Esophagus muscularis mucosa (tissue), 4 donors: ENCODE results near the gene BRMS1L. TPM values are rescaled to one million over a fixed set of nuclear protein-coding genes. Genes with fewer than 3 reads are reported as not detected.

Experiments
- DNase-seq: peaks from one replicate; pipeline ENCODE4 v3.0.0-alpha.2; 2017; ENCODE audit errors: extremely low spot score
- H3K27ac ChIP-seq, 4 donors: fragments of 200-600 bp; sonication (generic); replicated peaks in 1 of 4; 1 replicate in 3 of 4; 2 replicates in 1 of 4; pipeline ENCODE4 v1.5.1; 2016 to 2019; ENCODE audit warnings: mild to moderate bottlenecking in 1 of 4
- H3K27me3 ChIP-seq, 4 donors: fragments of 200-600 bp; sonication (generic); one replicate each; pipeline versions ENCODE4 v1.5.1 to v1.6.0; 2016 to 2019
- H3K36me3 ChIP-seq, 4 donors: fragments of 200-600 bp; sonication (generic); one replicate each; pipeline ENCODE4 v1.5.1; 2016 to 2019
- H3K4me1 ChIP-seq, 4 donors: fragments of 200-600 bp; sonication (generic); one replicate each; pipeline ENCODE4 v1.5.1; 2016 to 2019
- H3K4me3 ChIP-seq, 4 donors: fragments of 200-600 bp; sonication (generic); 1 replicate in 2 of 4; 2 replicates in 2 of 4; pipeline ENCODE4 v1.5.1; 2016 to 2019; ENCODE audit warnings: mild to moderate bottlenecking in 4 of 4, moderate library complexity in 1 of 4
- H3K9me3 ChIP-seq, 4 donors: fragments of 200-600 bp; sonication (generic); 1 replicate in 3 of 4; 2 replicates in 1 of 4; pipeline ENCODE4 v1.5.1; 2016 to 2019
- EP300 ChIP-seq: sonication (generic); formaldehyde crosslinking; IDR thresholded peaks from one replicate; pipeline ENCODE4 v1.6.1; 2017; ENCODE audit warnings: antibody characterized with exemption
- POLR2A ChIP-seq: fragments of 450-650 bp; IDR thresholded peaks from one replicate; pipeline ENCODE4 v1.6.1; 2017; ENCODE audit warnings: antibody characterized with exemption, moderate library complexity, mild to moderate bottlenecking, low read depth
- POLR2AphosphoS5 ChIP-seq, 2 donors: sonication (generic); formaldehyde crosslinking; IDR thresholded peaks; one replicate each; pipeline ENCODE4 v1.6.1; 2017; ENCODE audit warnings: antibody characterized with exemption in 2 of 2
- WGBS: methylation state at CpG from one replicate; pipeline ENCODE4 v1.1.5; 2018; 5-methylcytosine and 5-hydroxymethylcytosine counted together
- intact Hi-C: fragments of 100-400 bp; cut with DNase I; formaldehyde crosslinking; loops from one replicate; pipeline ENCODE4 v1.15.1; 2023
- total RNA-seq, 4 donors: library from RNA; depleted of rRNA; stranded (reverse); fragments of >200 nt; gene quantifications; one replicate each; pipeline versions ENCODE4 v1.1.0 to v1.2.1, GENCODE V29; 2016
- TF ChIP-seq, protein P1 (sequence below), 3 experiments: fragments of 200-600 bp in 2 of 3; fragments of 450-650 bp in 1 of 3; sonication (generic) in 2 of 3; IDR thresholded peaks; one replicate each; pipeline ENCODE4 v1.5.1; 2017 to 2019; ENCODE audit warnings: antibody characterized with exemption in 3 of 3, mild to moderate bottlenecking in 2 of 3, moderate library complexity in 1 of 3

The BRMS1L gene
- total RNA-seq, 4 donors from 2014 or later = 5.0 to 8.0 (median 6.9) TPM

DNA sequence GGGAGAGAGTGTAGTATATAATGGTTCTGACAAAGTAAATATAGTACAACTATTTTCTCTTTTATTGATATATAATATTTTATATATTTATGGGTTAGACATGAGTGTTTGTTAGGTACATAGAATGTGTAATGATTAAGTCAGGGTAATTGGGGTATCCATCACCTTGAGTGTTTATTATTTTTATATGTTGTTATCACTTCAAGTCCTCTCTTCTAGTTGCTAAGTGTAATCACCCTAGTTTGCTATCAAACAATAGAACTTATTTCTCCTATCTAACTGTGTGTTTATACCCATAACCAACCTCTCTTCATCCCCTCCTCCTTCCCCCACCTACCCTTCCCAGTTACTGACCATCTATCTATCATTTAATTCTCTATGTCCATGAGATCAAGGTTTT, 64.2 kb downstream of the BRMS1L start:
- no peaks in the 10 kb centered on the region for H3K27me3 ChIP-seq
- no peak overlapping the region for H3K4me3 ChIP-seq
- TF ChIP-seq POLR2AphosphoS5 (IDR thresholded peaks at IDR 0.05) (no peak), EP300 (no peak), POLR2A (no peak)
- TF ChIP-seq, protein P1, sequence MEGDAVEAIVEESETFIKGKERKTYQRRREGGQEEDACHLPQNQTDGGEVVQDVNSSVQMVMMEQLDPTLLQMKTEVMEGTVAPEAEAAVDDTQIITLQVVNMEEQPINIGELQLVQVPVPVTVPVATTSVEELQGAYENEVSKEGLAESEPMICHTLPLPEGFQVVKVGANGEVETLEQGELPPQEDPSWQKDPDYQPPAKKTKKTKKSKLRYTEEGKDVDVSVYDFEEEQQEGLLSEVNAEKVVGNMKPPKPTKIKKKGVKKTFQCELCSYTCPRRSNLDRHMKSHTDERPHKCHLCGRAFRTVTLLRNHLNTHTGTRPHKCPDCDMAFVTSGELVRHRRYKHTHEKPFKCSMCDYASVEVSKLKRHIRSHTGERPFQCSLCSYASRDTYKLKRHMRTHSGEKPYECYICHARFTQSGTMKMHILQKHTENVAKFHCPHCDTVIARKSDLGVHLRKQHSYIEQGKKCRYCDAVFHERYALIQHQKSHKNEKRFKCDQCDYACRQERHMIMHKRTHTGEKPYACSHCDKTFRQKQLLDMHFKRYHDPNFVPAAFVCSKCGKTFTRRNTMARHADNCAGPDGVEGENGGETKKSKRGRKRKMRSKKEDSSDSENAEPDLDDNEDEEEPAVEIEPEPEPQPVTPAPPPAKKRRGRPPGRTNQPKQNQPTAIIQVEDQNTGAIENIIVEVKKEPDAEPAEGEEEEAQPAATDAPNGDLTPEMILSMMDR (IDR thresholded peaks at IDR 0.05) = no peak
- no peaks in the 10 kb centered on the region for H3K4me1 ChIP-seq
- intact Hi-C loops = no loop called here
- DNase-seq = no peak
- H3K36me3 ChIP-seq = no peaks in the 10 kb centered on the region
- no peak overlapping the region for H3K27ac ChIP-seq
- peaks cover 0 to 11% (median 5%) of the 10 kb centered on the region in 4 donors for H3K9me3 ChIP-seq

DNA sequence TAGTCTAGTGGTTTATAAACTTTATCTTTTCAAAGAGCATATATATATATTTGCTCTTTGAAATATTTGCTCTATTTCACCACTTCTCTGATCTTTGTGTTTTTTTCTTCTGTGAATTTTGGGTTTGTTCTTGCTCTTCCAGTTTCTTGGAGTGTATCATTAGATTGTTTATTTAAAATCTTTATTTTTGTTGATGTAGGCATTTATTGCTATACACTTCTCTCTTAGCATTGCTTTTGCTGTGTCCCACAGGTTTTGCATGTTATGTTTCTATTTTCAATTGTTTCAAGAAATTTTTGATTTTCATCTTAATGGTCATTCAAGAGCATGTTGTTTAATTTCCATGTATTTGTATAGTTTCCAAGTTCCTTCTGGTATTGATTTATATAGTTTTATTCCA, 69.1 kb downstream of the BRMS1L start:
- no peaks in the 10 kb centered on the region for H3K36me3 ChIP-seq
- intact Hi-C loops = no loop called here
- no peak overlapping the region for H3K27ac ChIP-seq
- H3K4me3 ChIP-seq = no peak overlapping the region
- H3K4me1 ChIP-seq = no peaks in the 10 kb centered on the region
- no peak for DNase-seq
- peaks cover 0 to 21% (median 5%) of the 10 kb centered on the region in 4 donors for H3K9me3 ChIP-seq
- H3K27me3 ChIP-seq = no peaks in the 10 kb centered on the region
- TF ChIP-seq POLR2AphosphoS5 (IDR thresholded peaks at IDR 0.05) (no peak), EP300 (no peak), POLR2A (no peak)
- TF ChIP-seq, protein P1 (IDR thresholded peaks at IDR 0.05) = no peak

DNA sequence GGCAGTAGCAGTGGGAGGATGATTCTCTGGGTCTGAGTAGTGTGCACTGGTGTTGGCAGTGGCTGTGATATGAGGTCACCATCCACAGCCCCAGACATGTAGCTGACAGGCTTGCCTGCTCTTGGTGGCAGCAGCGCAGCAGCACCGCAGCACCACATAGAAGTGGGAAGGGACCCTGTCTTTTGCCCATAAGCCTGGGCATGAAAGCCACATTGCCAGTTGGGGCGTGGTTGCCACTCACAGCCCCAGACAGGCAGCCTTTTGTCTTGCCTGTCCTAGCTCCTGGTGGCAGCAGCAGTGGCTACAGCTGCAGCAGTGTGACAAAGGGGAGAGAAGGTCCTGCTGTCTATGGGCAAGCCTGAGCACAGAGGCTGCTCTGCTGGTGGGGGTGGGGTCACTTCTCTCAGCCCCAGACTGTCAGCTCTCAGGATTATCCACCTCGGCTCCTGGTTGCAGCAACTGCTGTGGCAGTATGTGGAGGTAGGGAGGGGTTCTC, 71.5 kb downstream of the BRMS1L start:
- no peaks in the 10 kb centered on the region for H3K4me1 ChIP-seq
- no peak for TF ChIP-seq POLR2AphosphoS5 (IDR thresholded peaks at IDR 0.05)
- no peak for TF ChIP-seq POLR2A
- TF ChIP-seq EP300 = no peak
- TF ChIP-seq, protein P1 (IDR thresholded peaks at IDR 0.05) = no peak
- no peak overlapping the region for H3K4me3 ChIP-seq
- peaks cover 0 to 21% (median 5%) of the 10 kb centered on the region in 4 donors for H3K9me3 ChIP-seq
- 69% methylated on average over 4 of the region's 4 CpGs for WGBS
- no peaks in the 10 kb centered on the region for H3K27me3 ChIP-seq
- H3K36me3 ChIP-seq = no peaks in the 10 kb centered on the region
- no peak overlapping the region for H3K27ac ChIP-seq
- intact Hi-C loops = no loop called here
- DNase-seq = no peak

DNA sequence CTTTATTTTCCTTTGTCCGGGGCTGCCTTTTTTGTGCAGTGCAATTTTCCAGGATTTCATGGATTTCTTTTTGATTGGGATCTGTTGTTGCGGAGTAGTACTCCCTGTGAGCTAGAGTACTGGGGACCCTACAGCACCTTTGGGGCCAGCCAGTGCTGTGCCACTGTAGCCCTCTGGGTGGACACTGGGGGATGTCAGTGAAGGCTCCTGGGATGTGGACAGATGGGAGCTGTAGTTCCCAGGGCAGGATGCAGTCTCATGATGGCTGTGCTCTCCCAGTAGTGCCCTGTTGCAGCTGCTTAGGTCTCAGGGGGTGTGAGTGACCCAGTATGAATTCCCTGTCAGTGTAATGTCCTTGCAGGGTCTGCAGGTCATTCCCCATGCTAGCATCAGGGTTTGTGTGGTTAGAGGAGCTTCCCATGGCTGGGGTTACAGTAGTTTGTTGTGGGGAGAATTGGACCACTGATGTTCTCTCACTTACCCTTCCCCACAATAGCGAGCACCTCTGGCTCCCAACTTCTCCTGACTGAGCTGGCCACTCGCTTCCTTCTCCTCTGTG, 72.2 kb downstream of the BRMS1L start:
- intact Hi-C loops = no loop called here
- peaks cover 0 to 21% (median 5%) of the 10 kb centered on the region in 4 donors for H3K9me3 ChIP-seq
- WGBS = 73% methylated on average over 4 of the region's 4 CpGs
- TF ChIP-seq, protein P1 (IDR thresholded peaks at IDR 0.05) = no peak
- TF ChIP-seq POLR2A (no peak), POLR2AphosphoS5 (IDR thresholded peaks at IDR 0.05) (no peak), EP300 (no peak)
- no peak overlapping the region for H3K27ac ChIP-seq
- no peaks in the 10 kb centered on the region for H3K4me1 ChIP-seq
- no peak overlapping the region for H3K4me3 ChIP-seq
- H3K36me3 ChIP-seq = no peaks in the 10 kb centered on the region
- no peak for DNase-seq
- H3K27me3 ChIP-seq = no peaks in the 10 kb centered on the region

DNA sequence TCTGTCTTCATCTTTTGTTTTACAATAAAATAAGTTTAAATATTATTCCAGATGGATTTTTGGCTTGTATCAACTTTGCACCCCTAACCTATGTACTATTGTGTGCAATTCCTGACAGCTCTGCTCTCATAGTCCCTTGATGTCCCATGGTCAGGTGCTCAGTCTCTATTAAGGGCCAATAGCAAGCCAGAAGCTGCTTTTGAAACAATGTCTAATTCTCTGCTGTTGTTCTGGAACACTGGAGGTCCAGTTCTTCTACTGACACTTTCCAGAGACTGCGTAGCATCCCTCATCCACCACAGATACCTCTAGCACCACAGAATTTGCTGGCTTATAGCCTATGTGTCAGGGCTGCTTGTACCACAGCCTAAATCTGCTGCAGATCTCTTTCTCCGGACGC, 74.6 kb downstream of the BRMS1L start:
- no peaks in the 10 kb centered on the region for H3K4me1 ChIP-seq
- TF ChIP-seq POLR2A (no peak), EP300 (no peak), POLR2AphosphoS5 (IDR thresholded peaks at IDR 0.05) (no peak)
- TF ChIP-seq, protein P1 (IDR thresholded peaks at IDR 0.05) = no peak
- intact Hi-C loops = loop anchor here (10.0 kb wide), 1 partner anchor 484 kb away; no protein-coding TSS in a partner anchor
- H3K27me3 ChIP-seq = no peaks in the 10 kb centered on the region
- no peaks in the 10 kb centered on the region for H3K36me3 ChIP-seq
- WGBS = 87% methylated on average over 3 of the region's 3 CpGs
- H3K27ac ChIP-seq = no peak overlapping the region
- H3K4me3 ChIP-seq = no peak overlapping the region
- no peak for DNase-seq
- peaks cover 0 to 11% (median 0%) of the 10 kb centered on the region in 4 donors for H3K9me3 ChIP-seq
